Keratinocyte (primary cell): ENCODE measurements around the gene ETV3.

Experiments used
- CTCF ChIP-seq, 3 experiments: IDR thresholded peaks in 1 of 3; conservative IDR thresholded peaks in 1 of 3; optimal IDR thresholded peaks in 1 of 3; 2 replicates in 2 of 3; 3 replicates in 1 of 3; pipeline versions ENCODE3 to v1.5.1; 2011; ENCODE audit warnings: low read length in 3 of 3, mild to moderate bottlenecking in 3 of 3, moderate library complexity in 2 of 3, control low read depth in 1 of 3, inconsistent platforms in 1 of 3; ENCODE audit not compliant: insufficient read depth in 2 of 3; ENCODE audit errors: extremely low read depth in 1 of 3
- EZH2 ChIP-seq: IDR thresholded peaks from one replicate; pipeline ENCODE4 v1.6.1; 2012; ENCODE audit warnings: inconsistent platforms, mild to moderate bottlenecking, low read length, moderate library complexity

- TF ChIP-seq CTCF (optimal IDR thresholded peaks at IDR 0.05 in 1 of 3, IDR thresholded peaks at IDR 0.05 in 1 of 3, conservative IDR thresholded peaks at IDR 0.05 in 1 of 3; ENCODE audit: extremely low read depth in 1 of 3, insufficient read depth in 2 of 3, low read length in 3 of 3) (no peak), EZH2 (no peak)
These were observed 8.8 kb upstream of the ETV3 start for GRCh38 chr1:157147037-157147436.
